GM23248 (cell line): ENCODE measurements around the gene CACNA2D1. TPM values are rescaled to one million over a fixed set of nuclear protein-coding genes. Genes with fewer than 3 reads are reported as not detected.

Experiments
- DNase-seq: peaks from one replicate; pipeline ENCODE4 v3.0.0-alpha.2; 2015
- H2AFZ ChIP-seq: fragments of 200-600 bp; sonication (generic); 2 replicates; pipeline ENCODE4 v1.6.1; 2016; ENCODE audit warnings: antibody characterized with exemption
- H3F3A ChIP-seq: fragments of 200-600 bp; sonication (generic); 2 replicates; pipeline ENCODE4 v1.6.1; 2016; ENCODE audit warnings: mild to moderate bottlenecking, antibody characterized with exemption, mixed run types; ENCODE audit not compliant: insufficient read depth
- H3K27ac ChIP-seq: fragments of 200-600 bp; sonication (generic); 2 replicates; pipeline ENCODE4 v1.5.1; 2016; ENCODE audit warnings: mild to moderate bottlenecking
- H3K27me3 ChIP-seq: fragments of 200-600 bp; sonication (generic); replicated peaks from 2 replicates; pipeline ENCODE4 v1.6.1; 2016; ENCODE audit warnings: mild to moderate bottlenecking; ENCODE audit not compliant: insufficient read depth
- H3K36me3 ChIP-seq: fragments of 200-600 bp; sonication (generic); 2 replicates; pipeline ENCODE4 v1.6.1; 2016; ENCODE audit warnings: low read depth, mild to moderate bottlenecking
- H3K4me1 ChIP-seq: fragments of 200-600 bp; sonication (generic); 2 replicates; pipeline ENCODE4 v1.6.1; 2016; ENCODE audit warnings: mild to moderate bottlenecking; ENCODE audit not compliant: insufficient read depth
- H3K4me2 ChIP-seq: fragments of 200-600 bp; sonication (generic); one replicate; pipeline ENCODE4 v1.6.1; 2016; ENCODE audit warnings: mild to moderate bottlenecking; ENCODE audit not compliant: unreplicated experiment
- H3K4me3 ChIP-seq: fragments of 200-600 bp; sonication (generic); 2 replicates; pipeline ENCODE4 v1.5.1; 2016; ENCODE audit warnings: mild to moderate bottlenecking
- H3K79me2 ChIP-seq: fragments of 200-600 bp; sonication (generic); 2 replicates; pipeline ENCODE4 v1.6.1; 2016; ENCODE audit warnings: mild to moderate bottlenecking; ENCODE audit not compliant: insufficient read depth
- H3K9ac ChIP-seq: fragments of 200-600 bp; sonication (generic); 2 replicates; pipeline ENCODE4 v1.6.1; 2016; ENCODE audit warnings: mild to moderate bottlenecking
- H3K9me2 ChIP-seq: fragments of 200-600 bp; sonication (generic); 2 replicates; pipeline ENCODE4 v1.6.1; 2016; ENCODE audit warnings: mixed run types, mild to moderate bottlenecking, moderate library complexity; ENCODE audit not compliant: insufficient read depth
- H3K9me3 ChIP-seq: fragments of 200-600 bp; sonication (generic); one replicate; pipeline ENCODE4 v1.6.1; 2017; ENCODE audit warnings: low read depth
- H4K20me1 ChIP-seq: fragments of 200-600 bp; sonication (generic); 2 replicates; pipeline ENCODE4 v1.6.0; 2016; ENCODE audit not compliant: insufficient read depth
- EZH2 ChIP-seq: fragments of 200-600 bp; sonication (generic); IDR thresholded peaks from 2 replicates; pipeline ENCODE4 v1.6.1; 2018; ENCODE audit warnings: antibody characterized with exemption, mild to moderate bottlenecking; ENCODE audit not compliant: insufficient read depth, poor library complexity, severe bottlenecking
- EZH2phosphoT487 ChIP-seq: fragments of 200-600 bp; sonication (generic); IDR thresholded peaks from 2 replicates; pipeline ENCODE4 v1.6.1; 2018; ENCODE audit warnings: antibody characterized with exemption, moderate library complexity, mild to moderate bottlenecking, low read depth; ENCODE audit not compliant: insufficient read depth
- WGBS, 2 experiments: methylation state at CpG; one replicate each; pipeline ENCODE4 v1.1.6; 2015 to 2017; ENCODE audit warnings: low lambda C conversion rate in 2 of 2, low coverage in 1 of 2; ENCODE audit errors: missing lambda C conversion rate in 2 of 2; 5-methylcytosine and 5-hydroxymethylcytosine counted together
- in situ Hi-C: fragments of 300-500 bp; cut with MboI; formaldehyde crosslinking; loops from 2 replicates; pipeline ENCODE4 v1.15.0; 2020
- polyA plus RNA-seq: library from polyadenylated mRNA; unstranded; fragments of >200 nt; fragmentation: Nextera tagmentation; extraction: Ambion mirVana; gene quantifications from 2 replicates; pipeline ENCODE4 v1.2.1, GENCODE V29; 2016
- total RNA-seq: library from RNA; depleted of rRNA; stranded (reverse); fragments of >200 nt; shearing (Covaris generic); gene quantifications from 2 replicates; pipeline ENCODE4 v1.2.3, GENCODE V29; 2014

CACNA2D1 gene
- total and polyA plus RNA-seq, 2 experiments from 2014 or later = 7.7 to 21.2 TPM

- H3K4me1 ChIP-seq = no peaks in the 10 kb centered on the region
- H3K27ac ChIP-seq = no peak overlapping the region
- in situ Hi-C loops = no loop called here
- no peaks in the 10 kb centered on the region for H3K27me3 ChIP-seq
- no peak overlapping the region for H3K9ac ChIP-seq
- H4K20me1 ChIP-seq = no peaks in the 10 kb centered on the region
- DNase-seq = no peak
- WGBS, 2 experiments = 58 to 70% methylated on average over 3 of the region's 3 CpGs
- H2AFZ ChIP-seq = no peak overlapping the region
- TF ChIP-seq EZH2phosphoT487 (no peak), EZH2 (no peak)
- no peaks in the 10 kb centered on the region for H3K9me2 ChIP-seq
- no peaks in the 10 kb centered on the region for H3K36me3 ChIP-seq
- no peaks in the 10 kb centered on the region for H3K9me3 ChIP-seq
- H3F3A ChIP-seq = no peaks in the 10 kb centered on the region
- no peak overlapping the region for H3K4me2 ChIP-seq
- H3K79me2 ChIP-seq = no peaks in the 10 kb centered on the region
- no peak overlapping the region for H3K4me3 ChIP-seq
Observed at GRCh38 chr7:81902536-81902935, 541.0 kb downstream of the CACNA2D1 start.
